ENCODE results near the gene WNT9B.
"Not testable (repeated sequence)": the region's sequence is repeated elsewhere in the genome, so short reads cannot be mapped to it uniquely, and the experiment has no call there.

Gene WNT9B

DNA sequence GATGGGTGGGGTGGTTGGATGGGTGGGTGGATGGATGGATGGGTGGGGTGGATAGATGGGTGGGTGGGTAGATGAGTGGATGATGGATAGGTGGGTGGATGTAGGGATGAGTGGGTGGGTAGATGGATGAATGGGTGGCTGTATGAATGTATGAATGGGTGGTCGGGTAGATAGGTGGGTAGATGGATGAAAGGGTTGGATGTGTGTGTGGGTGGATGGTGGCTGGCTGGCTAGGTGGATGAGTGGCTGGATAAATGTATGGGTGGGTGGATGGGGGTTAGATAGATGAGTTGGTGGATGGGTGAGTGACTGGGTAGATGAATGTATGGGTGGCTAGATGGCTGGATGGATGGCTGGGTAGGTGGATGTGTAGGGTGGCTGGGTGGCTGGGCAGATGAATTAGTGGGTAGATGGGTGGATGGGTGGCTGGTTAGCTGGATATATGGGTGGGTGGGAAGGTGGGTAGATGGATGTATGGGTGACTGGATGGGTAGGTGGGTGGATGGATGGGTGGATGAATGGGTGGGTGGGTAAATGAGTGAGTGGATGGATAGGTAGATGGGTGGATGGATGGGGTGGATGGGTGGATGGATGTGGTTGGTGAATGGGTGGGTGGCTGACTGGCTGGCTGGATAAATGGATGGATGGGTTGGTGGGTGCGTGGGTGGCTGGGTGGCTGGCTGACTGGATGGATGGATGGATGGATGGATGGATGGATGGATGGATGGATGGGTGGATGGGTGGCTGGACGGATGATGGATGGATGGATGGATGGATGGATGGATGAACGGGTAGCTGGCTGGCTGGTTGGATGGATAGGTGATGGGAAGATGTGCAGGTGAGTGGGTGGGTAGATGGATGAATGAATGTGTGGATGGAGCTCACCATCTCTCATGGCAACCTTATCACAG, 52.6 kb downstream of the WNT9B start:
- no peaks in the 10 kb centered on the region for H3K4me1 ChIP-seq (ENCODE audit: control insufficient read depth in 1 of 2, insufficient read depth in 2 of 2, low read length in 2 of 2)
- H3K36me3 ChIP-seq (ENCODE audit: control insufficient read depth in 1 of 2, insufficient read depth in 2 of 2, low read length in 2 of 2) = no peaks in the 10 kb centered on the region
- no peak overlapping the region for H3K27ac ChIP-seq (ENCODE audit: low read depth, low read length)
- H3K27me3 ChIP-seq (ENCODE audit: control insufficient read depth in 1 of 2, insufficient read depth in 2 of 2, low read length in 2 of 2) = no peaks in the 10 kb centered on the region
- H3K9ac ChIP-seq (ENCODE audit: low read depth in 1 of 2, low read length in 2 of 2) = no peak overlapping the region
- no peak overlapping the region for H3K4me3 ChIP-seq (ENCODE audit: low read depth in 1 of 2, low read length in 2 of 2)
- H3K9me3 ChIP-seq (ENCODE audit: control insufficient read depth in 1 of 2, low read length in 2 of 2) = no peaks in the 10 kb centered on the region

- Histone ChIP-seq H3K27ac (ENCODE audit: low read depth, low read length) (no peak overlapping the region), H3K4me1 (ENCODE audit: control insufficient read depth in 1 of 2, insufficient read depth in 2 of 2, low read length in 2 of 2) (no peaks in the 10 kb centered on the region)
Observed at GRCh38 chr17:46908068-46908737, 56.8 kb downstream of the WNT9B start.

GRCh38 chr17:46910179-46910927, 59.0 kb downstream of the WNT9B start:
- Histone ChIP-seq H3K9ac (ENCODE audit: low read depth in 1 of 2, low read length in 2 of 2) (no peak overlapping the region), H3K27ac (ENCODE audit: low read depth, low read length) (no peak overlapping the region), H3K27me3 (ENCODE audit: control insufficient read depth in 1 of 2, insufficient read depth in 2 of 2, low read length in 2 of 2) (peaks cover 6 to 7% of the 10 kb centered on the region in 2 donors)

More at GRCh38 chr17:46908068-46908737, 56.8 kb downstream of the WNT9B start:
- Histone ChIP-seq H3K9ac (ENCODE audit: low read depth in 1 of 2, low read length in 2 of 2) (no peak overlapping the region), H3K4me3 (ENCODE audit: low read depth in 1 of 2, low read length in 2 of 2) (no peak overlapping the region), H3K9me3 (ENCODE audit: control insufficient read depth in 1 of 2, low read length in 2 of 2) (no peaks in the 10 kb centered on the region), H3K27me3 (ENCODE audit: control insufficient read depth in 1 of 2, insufficient read depth in 2 of 2, low read length in 2 of 2) (peaks cover 6 to 7% of the 10 kb centered on the region in 2 donors), H3K36me3 (ENCODE audit: control insufficient read depth in 1 of 2, insufficient read depth in 2 of 2, low read length in 2 of 2) (no peaks in the 10 kb centered on the region)

DNA sequence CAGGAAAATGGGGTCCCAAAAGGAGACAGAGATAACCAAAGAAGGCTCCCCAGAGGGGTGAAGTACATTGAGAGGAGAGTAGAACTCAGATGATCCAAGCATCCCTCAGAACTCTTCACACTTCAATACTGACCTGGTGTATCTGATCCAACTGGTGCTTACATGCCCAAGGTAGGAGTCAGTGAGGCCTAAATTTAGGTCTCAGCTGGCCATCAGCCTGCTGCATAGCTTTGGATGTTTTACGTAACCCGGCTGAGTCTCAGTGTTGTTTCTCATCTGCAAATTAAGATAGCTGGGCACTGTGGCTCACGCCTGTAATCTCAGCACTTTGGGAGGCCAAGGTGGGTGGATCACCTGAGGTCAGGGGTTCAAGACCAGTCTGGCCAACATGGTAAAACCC, 59.9 kb downstream of the WNT9B start:
- Histone ChIP-seq H3K36me3 (ENCODE audit: control insufficient read depth in 1 of 2, insufficient read depth in 2 of 2, low read length in 2 of 2) (no peaks in the 10 kb centered on the region), H3K4me3 (ENCODE audit: low read depth in 1 of 2, low read length in 2 of 2) (no peak overlapping the region), H3K4me1 (ENCODE audit: control insufficient read depth in 1 of 2, insufficient read depth in 2 of 2, low read length in 2 of 2) (no peaks in the 10 kb centered on the region), H3K9me3 (ENCODE audit: control insufficient read depth in 1 of 2, low read length in 2 of 2) (no peaks in the 10 kb centered on the region), H3K9ac (ENCODE audit: low read depth in 1 of 2, low read length in 2 of 2) (no peak overlapping the region), H3K27ac (ENCODE audit: low read depth, low read length) (no peak overlapping the region), H3K27me3 (ENCODE audit: control insufficient read depth in 1 of 2, insufficient read depth in 2 of 2, low read length in 2 of 2) (peaks cover 6 to 7% of the 10 kb centered on the region in 2 donors)

More at GRCh38 chr17:46910179-46910927, 59.0 kb downstream of the WNT9B start:
- Histone ChIP-seq H3K36me3 (ENCODE audit: control insufficient read depth in 1 of 2, insufficient read depth in 2 of 2, low read length in 2 of 2) (no peaks in the 10 kb centered on the region), H3K9me3 (ENCODE audit: control insufficient read depth in 1 of 2, low read length in 2 of 2) (no peaks in the 10 kb centered on the region), H3K4me3 (ENCODE audit: low read depth in 1 of 2, low read length in 2 of 2) (no peak overlapping the region), H3K4me1 (ENCODE audit: control insufficient read depth in 1 of 2, insufficient read depth in 2 of 2, low read length in 2 of 2) (no peaks in the 10 kb centered on the region)

DNA sequence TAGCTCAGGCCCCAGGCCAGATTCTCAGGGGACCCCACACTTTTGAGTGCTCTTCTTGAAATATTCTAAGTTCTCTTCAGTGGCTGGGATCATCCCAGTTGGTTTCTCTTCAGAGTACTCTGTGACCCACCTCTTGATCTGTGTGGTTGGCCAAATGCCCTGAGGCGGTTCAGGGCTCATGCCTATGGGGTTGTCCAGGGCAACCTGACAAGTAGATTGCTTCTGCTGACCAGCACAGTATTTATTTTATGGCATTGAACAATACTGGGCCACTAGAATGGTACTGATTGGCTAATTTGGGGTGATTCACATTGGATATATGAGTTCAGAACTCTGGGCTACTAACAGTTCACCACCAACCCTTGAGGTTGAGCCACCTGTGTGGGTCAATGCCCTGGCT, 64.2 kb downstream of the WNT9B start:
- no peaks in the 10 kb centered on the region for H3K9me3 ChIP-seq (ENCODE audit: control insufficient read depth in 1 of 2, low read length in 2 of 2)
- H3K36me3 ChIP-seq (ENCODE audit: control insufficient read depth in 1 of 2, insufficient read depth in 2 of 2, low read length in 2 of 2) = no peaks in the 10 kb centered on the region
- H3K9ac ChIP-seq (ENCODE audit: low read depth in 1 of 2, low read length in 2 of 2) = no peak overlapping the region
- H3K27ac ChIP-seq (ENCODE audit: low read depth, low read length) = no peak overlapping the region
- H3K4me1 ChIP-seq (ENCODE audit: control insufficient read depth in 1 of 2, insufficient read depth in 2 of 2, low read length in 2 of 2) = no peaks in the 10 kb centered on the region
- H3K27me3 ChIP-seq (ENCODE audit: control insufficient read depth in 1 of 2, insufficient read depth in 2 of 2, low read length in 2 of 2) = peaks cover 2% of the 10 kb centered on the region in 2 donors
- no peak overlapping the region for H3K4me3 ChIP-seq (ENCODE audit: low read depth in 1 of 2, low read length in 2 of 2)

DNA sequence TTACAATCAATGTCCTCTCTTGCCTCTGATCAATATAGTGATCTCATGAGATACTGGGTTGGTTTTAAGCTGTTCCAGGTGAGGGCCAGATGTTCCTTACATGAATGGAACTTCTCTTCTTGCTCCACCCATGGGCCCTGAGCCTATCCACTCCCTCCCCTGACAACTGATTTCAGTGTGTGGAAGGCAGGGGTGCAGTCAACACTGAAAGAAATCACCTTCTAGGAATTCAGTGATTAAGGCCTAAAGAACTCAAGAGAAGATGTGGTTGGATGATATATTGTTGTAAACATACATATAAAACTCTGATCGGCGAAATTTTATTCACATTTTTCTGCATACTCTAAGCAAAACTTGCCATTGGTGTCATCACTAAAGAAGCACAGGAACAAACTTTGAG, 64.8 kb downstream of the WNT9B start:
- Histone ChIP-seq H3K4me3 (ENCODE audit: low read depth in 1 of 2, low read length in 2 of 2) (no peak overlapping the region), H3K9me3 (ENCODE audit: control insufficient read depth in 1 of 2, low read length in 2 of 2) (no peaks in the 10 kb centered on the region), H3K4me1 (ENCODE audit: control insufficient read depth in 1 of 2, insufficient read depth in 2 of 2, low read length in 2 of 2) (no peaks in the 10 kb centered on the region), H3K36me3 (ENCODE audit: control insufficient read depth in 1 of 2, insufficient read depth in 2 of 2, low read length in 2 of 2) (no peaks in the 10 kb centered on the region), H3K9ac (ENCODE audit: low read depth in 1 of 2, low read length in 2 of 2) (no peak overlapping the region), H3K27ac (ENCODE audit: low read depth, low read length) (no peak overlapping the region), H3K27me3 (ENCODE audit: control insufficient read depth in 1 of 2, insufficient read depth in 2 of 2, low read length in 2 of 2) (no peaks in the 10 kb centered on the region)

DNA sequence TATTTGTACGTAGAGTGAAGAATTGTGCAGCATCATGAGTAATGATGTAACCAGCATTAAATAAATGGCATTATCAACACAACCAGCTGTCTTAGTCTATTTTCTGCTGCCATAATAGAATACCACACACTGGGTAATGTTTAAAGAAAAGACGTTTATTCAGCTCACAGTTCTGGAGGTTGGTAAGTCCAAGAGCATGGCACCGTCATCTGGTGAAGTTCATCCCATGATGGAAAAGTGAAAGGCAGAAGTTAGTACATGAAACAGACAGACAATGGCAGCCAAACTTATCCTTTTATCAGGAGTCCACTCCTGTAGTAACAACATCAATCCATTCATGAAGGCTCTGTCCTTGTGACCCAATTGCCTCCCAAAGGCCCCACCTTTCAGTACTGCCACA, 65.2 kb downstream of the WNT9B start:
- Histone ChIP-seq H3K36me3 (ENCODE audit: control insufficient read depth in 1 of 2, insufficient read depth in 2 of 2, low read length in 2 of 2) (no peaks in the 10 kb centered on the region), H3K9ac (ENCODE audit: low read depth in 1 of 2, low read length in 2 of 2) (no peak overlapping the region), H3K4me1 (ENCODE audit: control insufficient read depth in 1 of 2, insufficient read depth in 2 of 2, low read length in 2 of 2) (no peaks in the 10 kb centered on the region), H3K9me3 (ENCODE audit: control insufficient read depth in 1 of 2, low read length in 2 of 2) (no peaks in the 10 kb centered on the region), H3K27me3 (ENCODE audit: control insufficient read depth in 1 of 2, insufficient read depth in 2 of 2, low read length in 2 of 2) (no peaks in the 10 kb centered on the region), H3K27ac (ENCODE audit: low read depth, low read length) (no peak overlapping the region), H3K4me3 (ENCODE audit: low read depth in 1 of 2, low read length in 2 of 2) (no peak overlapping the region)

DNA sequence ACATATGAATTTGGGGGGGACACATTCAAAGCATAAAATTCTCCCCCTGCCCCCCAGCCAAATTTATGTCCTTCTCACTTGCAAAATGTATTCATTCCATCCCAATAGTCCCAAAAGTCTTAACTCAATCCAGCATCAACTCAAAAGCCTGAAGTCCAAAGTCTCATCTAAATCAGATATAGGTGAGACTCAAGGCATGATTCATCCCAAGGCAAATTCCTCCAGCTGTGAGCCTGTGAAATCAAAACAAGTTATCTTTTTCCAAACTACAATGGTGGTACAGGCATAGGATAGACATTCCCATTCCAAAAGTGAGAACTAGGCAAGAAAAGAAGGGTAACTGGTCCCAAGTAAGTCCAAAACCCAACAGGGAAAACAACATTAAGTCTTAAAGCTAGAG, 65.7 kb downstream of the WNT9B start:
- no peaks in the 10 kb centered on the region for H3K4me1 ChIP-seq (ENCODE audit: control insufficient read depth in 1 of 2, insufficient read depth in 2 of 2, low read length in 2 of 2)
- no peak overlapping the region for H3K9ac ChIP-seq (ENCODE audit: low read depth in 1 of 2, low read length in 2 of 2)
- H3K9me3 ChIP-seq (ENCODE audit: control insufficient read depth in 1 of 2, low read length in 2 of 2) = no peaks in the 10 kb centered on the region
- H3K4me3 ChIP-seq (ENCODE audit: low read depth in 1 of 2, low read length in 2 of 2) = no peak overlapping the region
- no peaks in the 10 kb centered on the region for H3K36me3 ChIP-seq (ENCODE audit: control insufficient read depth in 1 of 2, insufficient read depth in 2 of 2, low read length in 2 of 2)
- no peaks in the 10 kb centered on the region for H3K27me3 ChIP-seq (ENCODE audit: control insufficient read depth in 1 of 2, insufficient read depth in 2 of 2, low read length in 2 of 2)
- H3K27ac ChIP-seq (ENCODE audit: low read depth, low read length) = no peak overlapping the region

DNA sequence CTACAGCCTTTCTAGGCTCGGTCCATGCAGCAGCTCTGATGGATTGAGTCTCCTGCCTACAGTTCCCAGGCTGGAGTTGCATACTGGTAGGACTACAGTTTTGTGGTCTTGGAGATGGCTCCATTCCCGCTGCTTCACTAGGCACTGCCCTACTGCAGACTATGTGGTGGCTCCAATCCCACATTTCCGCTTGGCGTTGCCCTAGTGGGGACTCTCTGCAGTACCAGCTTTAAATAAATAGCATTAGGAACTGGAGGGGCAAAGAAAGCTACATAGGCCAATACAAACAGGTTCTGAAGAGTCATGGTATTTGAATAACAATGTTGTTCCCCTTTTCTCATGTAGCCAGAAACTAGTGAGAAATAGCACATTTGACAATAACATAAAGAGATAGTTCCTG, 66.1 kb downstream of the WNT9B start:
- H3K9ac ChIP-seq (ENCODE audit: low read depth in 1 of 2, low read length in 2 of 2) = no peak overlapping the region
- no peak overlapping the region for H3K27ac ChIP-seq (ENCODE audit: low read depth, low read length)
- no peak overlapping the region for H3K4me3 ChIP-seq (ENCODE audit: low read depth in 1 of 2, low read length in 2 of 2)
- no peaks in the 10 kb centered on the region for H3K4me1 ChIP-seq (ENCODE audit: control insufficient read depth in 1 of 2, insufficient read depth in 2 of 2, low read length in 2 of 2)
- no peaks in the 10 kb centered on the region for H3K36me3 ChIP-seq (ENCODE audit: control insufficient read depth in 1 of 2, insufficient read depth in 2 of 2, low read length in 2 of 2)
- no peaks in the 10 kb centered on the region for H3K27me3 ChIP-seq (ENCODE audit: control insufficient read depth in 1 of 2, insufficient read depth in 2 of 2, low read length in 2 of 2)
- no peaks in the 10 kb centered on the region for H3K9me3 ChIP-seq (ENCODE audit: control insufficient read depth in 1 of 2, low read length in 2 of 2)

GRCh38 chr17:46921962-46922361, 70.6 kb downstream of the WNT9B start:
- peaks cover 28 to 34% of the 10 kb centered on the region in 2 donors for H3K4me1 ChIP-seq (ENCODE audit: control insufficient read depth in 1 of 2, insufficient read depth in 2 of 2, low read length in 2 of 2)
- peak overlapping the region in 1 of 2 donors; percentile 99 for H3K4me3 ChIP-seq (ENCODE audit: low read depth in 1 of 2, low read length in 2 of 2)

More at GRCh38 chr17:46921962-46922361, 70.6 kb downstream of the WNT9B start:
- H3K9ac ChIP-seq (ENCODE audit: low read depth in 1 of 2, low read length in 2 of 2); H3K36me3 ChIP-seq (ENCODE audit: control insufficient read depth in 1 of 2, insufficient read depth in 2 of 2, low read length in 2 of 2); H3K27me3 ChIP-seq (ENCODE audit: control insufficient read depth in 1 of 2, insufficient read depth in 2 of 2, low read length in 2 of 2); H3K9me3 ChIP-seq (ENCODE audit: control insufficient read depth in 1 of 2, low read length in 2 of 2); H3K27ac ChIP-seq (ENCODE audit: low read depth, low read length): not testable (repeated sequence)
